ENCODE data around the gene NDEL1.

DNA sequence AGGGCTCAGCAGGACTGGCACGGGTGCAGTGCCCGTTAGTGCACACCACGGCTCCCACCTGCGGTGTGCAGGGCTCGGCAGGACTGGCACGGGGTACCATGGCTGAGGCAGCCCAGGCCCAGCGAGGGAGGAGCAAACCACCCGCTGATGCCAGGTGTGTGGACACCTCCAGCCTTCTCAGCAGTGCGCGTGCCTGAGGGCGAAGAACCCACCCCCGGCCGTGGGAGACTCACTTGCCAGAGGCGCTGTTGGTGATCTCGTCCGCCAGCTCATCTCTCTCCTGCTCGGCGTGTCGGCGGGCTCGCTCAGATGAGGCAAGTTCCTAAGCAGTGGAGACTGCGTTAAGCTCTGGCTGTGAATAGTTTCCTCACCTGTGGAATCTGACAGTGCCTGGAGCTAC is 45.4 kb downstream of the NDEL1 start:
- TF ChIP-seq, protein P1, sequence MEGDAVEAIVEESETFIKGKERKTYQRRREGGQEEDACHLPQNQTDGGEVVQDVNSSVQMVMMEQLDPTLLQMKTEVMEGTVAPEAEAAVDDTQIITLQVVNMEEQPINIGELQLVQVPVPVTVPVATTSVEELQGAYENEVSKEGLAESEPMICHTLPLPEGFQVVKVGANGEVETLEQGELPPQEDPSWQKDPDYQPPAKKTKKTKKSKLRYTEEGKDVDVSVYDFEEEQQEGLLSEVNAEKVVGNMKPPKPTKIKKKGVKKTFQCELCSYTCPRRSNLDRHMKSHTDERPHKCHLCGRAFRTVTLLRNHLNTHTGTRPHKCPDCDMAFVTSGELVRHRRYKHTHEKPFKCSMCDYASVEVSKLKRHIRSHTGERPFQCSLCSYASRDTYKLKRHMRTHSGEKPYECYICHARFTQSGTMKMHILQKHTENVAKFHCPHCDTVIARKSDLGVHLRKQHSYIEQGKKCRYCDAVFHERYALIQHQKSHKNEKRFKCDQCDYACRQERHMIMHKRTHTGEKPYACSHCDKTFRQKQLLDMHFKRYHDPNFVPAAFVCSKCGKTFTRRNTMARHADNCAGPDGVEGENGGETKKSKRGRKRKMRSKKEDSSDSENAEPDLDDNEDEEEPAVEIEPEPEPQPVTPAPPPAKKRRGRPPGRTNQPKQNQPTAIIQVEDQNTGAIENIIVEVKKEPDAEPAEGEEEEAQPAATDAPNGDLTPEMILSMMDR (IDR thresholded peaks at IDR 0.05; ENCODE audit: low read depth, low read length, missing input control): no peak
- TF ChIP-seq, protein P2, sequence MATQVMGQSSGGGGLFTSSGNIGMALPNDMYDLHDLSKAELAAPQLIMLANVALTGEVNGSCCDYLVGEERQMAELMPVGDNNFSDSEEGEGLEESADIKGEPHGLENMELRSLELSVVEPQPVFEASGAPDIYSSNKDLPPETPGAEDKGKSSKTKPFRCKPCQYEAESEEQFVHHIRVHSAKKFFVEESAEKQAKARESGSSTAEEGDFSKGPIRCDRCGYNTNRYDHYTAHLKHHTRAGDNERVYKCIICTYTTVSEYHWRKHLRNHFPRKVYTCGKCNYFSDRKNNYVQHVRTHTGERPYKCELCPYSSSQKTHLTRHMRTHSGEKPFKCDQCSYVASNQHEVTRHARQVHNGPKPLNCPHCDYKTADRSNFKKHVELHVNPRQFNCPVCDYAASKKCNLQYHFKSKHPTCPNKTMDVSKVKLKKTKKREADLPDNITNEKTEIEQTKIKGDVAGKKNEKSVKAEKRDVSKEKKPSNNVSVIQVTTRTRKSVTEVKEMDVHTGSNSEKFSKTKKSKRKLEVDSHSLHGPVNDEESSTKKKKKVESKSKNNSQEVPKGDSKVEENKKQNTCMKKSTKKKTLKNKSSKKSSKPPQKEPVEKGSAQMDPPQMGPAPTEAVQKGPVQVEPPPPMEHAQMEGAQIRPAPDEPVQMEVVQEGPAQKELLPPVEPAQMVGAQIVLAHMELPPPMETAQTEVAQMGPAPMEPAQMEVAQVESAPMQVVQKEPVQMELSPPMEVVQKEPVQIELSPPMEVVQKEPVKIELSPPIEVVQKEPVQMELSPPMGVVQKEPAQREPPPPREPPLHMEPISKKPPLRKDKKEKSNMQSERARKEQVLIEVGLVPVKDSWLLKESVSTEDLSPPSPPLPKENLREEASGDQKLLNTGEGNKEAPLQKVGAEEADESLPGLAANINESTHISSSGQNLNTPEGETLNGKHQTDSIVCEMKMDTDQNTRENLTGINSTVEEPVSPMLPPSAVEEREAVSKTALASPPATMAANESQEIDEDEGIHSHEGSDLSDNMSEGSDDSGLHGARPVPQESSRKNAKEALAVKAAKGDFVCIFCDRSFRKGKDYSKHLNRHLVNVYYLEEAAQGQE (IDR thresholded peaks at IDR 0.05): no peak
- TF ChIP-seq RAD21 (IDR thresholded peaks at IDR 0.05): no peak
- TF ChIP-seq YY1 (IDR thresholded peaks at IDR 0.05): no peak
- TF ChIP-seq EGR1 (IDR thresholded peaks at IDR 0.05; ENCODE audit: low read depth in 2 of 2): no peak
- TF ChIP-seq FOXA1 (IDR thresholded peaks at IDR 0.05): no peak
- TF ChIP-seq ZBTB33 (IDR thresholded peaks at IDR 0.05): no peak
